Right ventricle myocardium superior (tissue), 1 donor: ENCODE measurements around the gene HAPLN1. TPM values are rescaled to one million over a fixed set of nuclear protein-coding genes. Genes with fewer than 3 reads are reported as not detected.

Source experiments
- ATAC-seq: fragments of 200-7000 bp; cut with Tn5 transposase; one replicate; pipeline ENCODE4 v1.9.1; 2020; ENCODE audit warnings: mild to moderate bottlenecking; ENCODE audit not compliant: poor library complexity
- DNase-seq: peaks from one replicate; pipeline ENCODE4 v3.0.0-alpha.2; 2020
- intact Hi-C: fragments of 100-400 bp; cut with DNase I; formaldehyde crosslinking; loops from one replicate; pipeline ENCODE4 v1.11.2; 2022
- total RNA-seq: library from RNA; stranded (reverse); fragmentation: NEBNext Ultra II Directional; extraction: Animal tissue kit (Norgen Biotek cat#: 25700); gene quantifications from one replicate; pipeline ENCODE4 v1.2.1, GENCODE V29; 2021
- donor health status: DM: no; HTN: yes; CAD: no; lungs with severe emphysema.

Gene HAPLN1
- total RNA-seq, 1 donor from 2014 or later: 0.32 TPM

DNA sequence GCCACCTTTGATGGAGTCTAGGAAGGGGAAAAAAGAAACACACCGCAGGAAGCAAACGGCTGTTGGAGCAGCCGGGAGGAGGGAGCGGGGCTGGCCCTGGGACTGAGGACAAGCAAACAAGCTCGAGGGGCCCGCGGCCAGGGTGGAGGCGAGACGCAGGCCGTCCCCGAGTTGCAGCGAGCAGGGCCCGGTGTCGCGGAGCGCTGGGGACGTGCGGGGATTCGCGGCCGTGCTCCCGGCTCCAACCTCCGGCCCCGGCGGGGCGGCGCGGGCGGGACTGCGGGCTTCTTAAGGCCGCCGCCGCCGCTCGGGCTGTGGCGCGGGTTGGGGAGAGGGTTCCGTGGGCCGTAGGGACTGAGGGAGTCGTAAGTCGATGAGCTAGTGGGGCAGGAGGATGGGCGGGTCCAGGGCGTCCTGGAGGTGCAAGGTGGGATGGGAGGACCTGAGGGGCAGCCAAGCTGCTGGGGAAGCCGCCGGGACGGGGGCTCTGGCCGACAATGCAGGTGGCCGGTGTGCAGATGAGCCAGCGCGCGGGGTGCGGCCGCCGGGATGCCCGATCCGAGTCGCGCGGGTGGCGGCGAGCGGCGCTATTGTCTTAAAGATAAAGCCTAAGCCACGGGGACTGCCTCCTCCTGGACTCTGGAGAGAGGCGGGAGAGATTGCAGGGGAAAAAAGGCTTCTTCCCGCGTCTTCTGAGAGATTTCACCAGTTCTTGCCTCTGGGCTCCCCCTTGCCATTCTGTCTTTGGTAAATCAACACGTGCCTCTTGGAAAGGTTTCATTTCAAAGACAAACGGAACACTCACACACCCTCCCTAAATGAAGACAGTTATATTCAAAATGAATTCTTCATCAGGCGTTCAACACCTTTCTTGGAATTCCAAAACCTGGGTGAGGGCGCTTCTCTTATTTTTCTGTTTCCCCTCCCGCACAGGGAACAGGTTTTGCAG is 1.6 kb upstream of the HAPLN1 start:
- ATAC-seq: peak; percentile 88
- intact Hi-C loops: no loop called here
- DNase-seq: peak; percentile 71

DNA sequence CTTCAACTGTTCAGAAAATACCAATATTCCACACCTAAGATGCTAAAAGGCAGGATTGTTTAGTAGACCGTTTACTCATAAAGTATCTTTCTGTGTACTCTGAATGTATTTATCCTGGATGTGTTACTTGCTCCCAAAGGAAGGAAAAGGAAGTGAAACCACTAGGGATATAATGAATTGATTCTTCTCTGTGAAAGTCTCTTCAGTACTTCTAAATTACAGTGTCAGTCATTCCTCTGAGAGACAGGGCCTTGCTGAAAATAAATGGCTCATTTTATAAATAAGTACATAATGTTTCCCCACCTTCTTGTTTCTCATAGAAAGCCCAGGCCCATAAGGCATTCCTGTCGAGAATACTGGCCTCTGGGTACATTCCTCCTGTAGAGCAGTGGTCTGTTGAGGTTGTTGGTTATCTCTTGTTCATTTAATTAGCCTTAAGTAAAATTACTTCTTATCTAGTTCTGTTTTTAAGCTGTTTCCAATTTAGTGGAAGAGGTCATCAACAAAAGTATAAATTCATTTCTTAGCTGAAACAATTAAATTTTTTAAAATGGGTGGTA is 1.6 kb downstream of the HAPLN1 start:
- ATAC-seq (no peak), DNase-seq (no peak)
- intact Hi-C loops: no loop called here

DNA sequence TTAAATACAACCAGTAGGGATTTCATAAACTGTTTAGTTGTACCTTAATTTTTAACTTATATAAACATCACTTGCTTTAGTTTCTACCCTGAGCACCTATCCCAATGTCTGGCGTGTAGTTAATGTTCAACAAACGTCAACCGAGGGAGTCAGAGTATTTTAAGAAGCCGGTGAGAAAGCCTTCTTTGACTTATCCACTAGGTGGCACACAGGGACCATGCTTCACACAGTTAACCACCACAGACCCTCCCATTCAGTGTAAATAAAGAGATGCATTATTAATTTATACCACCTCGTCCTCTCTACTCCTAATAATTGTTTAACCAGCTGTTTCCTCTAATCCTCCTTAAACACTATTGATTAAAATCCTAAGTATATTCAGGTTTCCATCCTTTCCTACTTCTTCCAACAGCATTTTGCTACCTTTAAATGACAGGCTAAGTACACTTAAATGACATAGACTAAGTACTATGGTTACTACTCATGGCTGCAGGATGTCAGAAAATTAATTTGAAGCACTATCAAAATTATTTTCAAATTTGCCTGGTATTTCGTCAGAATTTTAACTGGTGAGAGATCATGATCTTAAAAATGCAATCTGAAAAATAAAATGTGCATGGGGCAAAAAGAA is 2.3 kb downstream of the HAPLN1 start:
- ATAC-seq (peak; percentile 70), DNase-seq (no peak)
- intact Hi-C loops: no loop called here

DNA sequence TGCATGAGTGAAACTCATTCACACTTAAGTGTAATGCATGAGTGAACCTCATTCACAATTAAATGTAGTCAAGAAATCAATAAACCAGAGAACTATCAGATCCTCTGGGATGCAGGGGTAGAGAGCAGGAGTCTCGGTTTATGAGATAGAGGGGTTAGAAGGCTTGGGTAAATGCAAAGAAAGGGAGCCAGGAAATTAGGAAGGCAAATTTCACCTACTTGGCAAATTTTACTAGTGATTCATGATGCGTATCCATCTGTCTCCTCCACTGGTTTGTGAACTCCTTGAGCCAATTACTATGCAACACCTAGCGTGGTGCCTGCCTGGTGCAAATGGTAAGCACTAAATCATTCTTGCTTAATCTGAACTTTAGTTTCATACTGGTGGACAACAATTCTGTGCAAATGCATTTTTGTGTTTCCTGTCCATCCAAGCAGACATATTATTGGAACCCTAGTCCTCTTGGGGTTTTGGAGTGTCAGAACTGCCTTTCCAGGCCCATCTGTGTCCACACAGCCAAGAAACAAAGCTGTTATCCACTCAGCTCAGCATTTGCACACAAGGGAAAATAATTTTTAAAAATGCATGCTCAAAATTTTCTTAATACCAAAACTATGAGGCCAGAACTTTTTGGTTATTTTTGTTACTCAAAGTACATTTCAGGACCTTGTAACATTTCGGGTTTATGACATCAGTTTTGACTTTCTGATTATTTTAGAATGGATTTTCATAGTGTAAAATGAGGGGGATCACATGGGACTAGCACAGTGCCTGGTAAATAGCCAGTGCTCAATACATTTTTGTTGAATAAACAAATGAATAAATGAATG is 5.2 kb downstream of the HAPLN1 start:
- intact Hi-C loops: no loop called here
- ATAC-seq: no peak

DNA sequence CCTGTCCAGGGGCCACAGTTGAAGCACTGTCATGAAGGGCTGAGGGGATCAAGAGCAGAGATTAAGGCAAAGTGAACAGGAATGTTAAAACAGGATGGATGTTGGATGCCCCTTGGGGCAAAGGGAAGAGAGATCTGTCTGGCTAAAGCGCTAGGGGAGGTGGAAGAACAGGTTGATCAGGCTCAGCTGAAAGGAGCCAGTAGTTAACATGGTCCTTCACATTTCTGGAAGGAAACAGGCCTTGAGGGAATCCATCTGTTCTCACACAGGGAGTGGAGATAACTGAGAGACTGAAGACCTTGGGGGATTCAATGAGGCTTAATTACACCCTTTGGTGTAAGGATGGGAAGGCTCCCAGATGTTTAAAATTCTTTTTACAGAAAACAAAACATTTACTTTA is 5.8 kb downstream of the HAPLN1 start:
- DNase-seq (no peak), ATAC-seq (no peak)
- intact Hi-C loops: no loop called here

More for the DNA sequence above, 5.2 kb downstream of the HAPLN1 start:
- DNase-seq: no peak

DNA sequence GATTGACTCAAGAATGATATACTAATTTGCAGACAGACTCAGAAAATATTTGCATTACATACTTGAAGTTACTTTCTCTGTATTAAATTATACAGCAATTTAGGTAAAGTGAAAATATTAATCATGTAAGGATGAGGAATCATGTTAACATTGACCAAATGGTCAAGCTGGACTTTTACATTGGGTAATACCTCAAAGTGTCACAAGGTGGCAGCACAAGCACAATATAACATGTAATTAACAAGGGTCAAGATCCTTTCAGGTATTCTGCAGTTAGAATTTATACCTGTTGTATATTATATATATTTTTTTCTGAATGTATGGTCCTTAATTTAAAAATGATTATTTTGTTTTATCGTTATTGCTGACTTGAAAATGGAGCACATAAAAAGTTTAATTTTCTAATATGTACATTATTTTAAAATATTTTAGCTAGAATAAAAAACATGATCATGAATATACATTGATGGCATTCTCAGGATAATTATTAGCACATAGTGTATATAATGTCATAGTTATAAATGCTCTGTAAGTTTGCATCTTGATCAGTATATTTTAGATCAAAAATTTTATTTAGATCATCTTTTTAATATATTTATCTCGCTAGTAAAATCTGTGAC is 8.6 kb downstream of the HAPLN1 start:
- DNase-seq: no peak
- intact Hi-C loops: no loop called here
- ATAC-seq: no peak

DNA sequence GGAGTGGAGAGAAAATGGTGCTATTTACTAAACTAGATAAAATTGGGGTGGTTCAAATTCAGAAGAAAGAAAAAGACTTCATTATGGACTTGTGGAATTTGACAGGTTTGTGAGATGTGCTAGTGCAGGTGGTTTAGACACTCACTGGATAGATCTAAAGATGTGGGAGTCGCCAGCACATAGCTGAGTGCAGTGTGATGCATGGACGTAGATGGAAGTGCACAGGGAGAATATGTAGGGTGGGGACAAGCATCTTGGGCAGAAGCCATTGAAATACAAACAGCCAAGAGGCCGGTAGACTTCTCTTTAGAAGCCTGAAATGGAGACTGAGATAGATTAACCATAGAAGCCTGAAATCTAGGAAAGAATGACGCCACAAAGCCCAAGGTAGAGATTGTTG is 10.7 kb downstream of the HAPLN1 start:
- DNase-seq (no peak), ATAC-seq (no peak)
- intact Hi-C loops: no loop called here

DNA sequence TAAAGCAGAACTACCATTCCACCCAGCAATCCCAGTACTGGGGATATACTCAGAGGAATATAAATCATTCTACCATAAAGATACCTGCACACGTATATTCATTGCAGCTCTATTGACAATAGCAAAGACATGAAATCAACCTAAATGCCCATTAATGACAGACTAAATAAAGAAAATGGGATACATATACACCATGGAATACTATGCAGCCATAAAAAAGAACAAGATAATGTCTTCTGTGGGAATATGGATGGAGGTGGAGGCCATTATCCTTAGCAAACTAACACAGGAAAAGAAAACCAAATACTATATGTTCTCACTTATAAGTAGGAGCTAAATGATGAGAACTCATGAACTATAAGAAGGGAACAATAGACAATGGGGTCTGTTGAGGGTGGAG is 12.5 kb downstream of the HAPLN1 start:
- ATAC-seq (no peak), DNase-seq (no peak)
- intact Hi-C loops: no loop called here

DNA sequence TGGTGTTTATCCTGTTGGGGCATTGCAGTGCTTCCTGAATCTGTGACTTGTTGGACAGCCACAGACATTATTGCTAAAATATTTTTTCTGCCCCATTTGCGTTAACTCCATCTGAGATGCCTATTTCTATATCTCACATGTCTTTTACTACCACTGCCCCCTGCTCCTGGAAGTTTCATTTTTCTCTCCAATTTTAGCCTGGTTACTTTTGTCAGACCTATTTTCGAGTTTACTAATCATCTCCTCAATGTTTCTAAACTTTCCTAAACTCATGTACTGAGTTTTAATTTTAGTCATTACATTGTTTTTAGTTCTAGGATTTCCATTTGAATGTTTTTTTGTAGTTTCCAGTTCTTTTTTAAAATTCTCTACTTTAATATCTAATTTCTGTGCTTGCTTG is 17.6 kb downstream of the HAPLN1 start:
- no peak for DNase-seq
- intact Hi-C loops: no loop called here
- ATAC-seq: no peak

DNA sequence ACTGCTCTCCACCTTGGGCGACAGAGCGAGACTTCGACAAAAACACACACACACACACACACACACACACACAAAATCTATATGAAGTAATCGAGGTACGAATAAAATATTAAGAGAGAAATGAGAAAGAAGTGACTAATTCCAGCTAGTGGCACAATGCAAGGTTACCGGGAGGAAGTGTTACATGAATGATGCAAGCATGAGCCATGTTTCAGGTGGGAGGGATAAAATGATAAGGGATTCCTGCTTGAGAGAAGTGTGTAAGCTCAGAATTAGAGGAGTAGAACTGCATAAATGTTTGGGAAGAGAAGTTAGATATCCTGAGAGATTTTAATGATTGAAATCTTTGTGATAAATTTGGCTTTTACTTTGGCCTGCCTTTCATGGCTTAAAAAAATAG is 18.8 kb downstream of the HAPLN1 start:
- intact Hi-C loops: no loop called here
- no peak for DNase-seq
- ATAC-seq: no peak

DNA sequence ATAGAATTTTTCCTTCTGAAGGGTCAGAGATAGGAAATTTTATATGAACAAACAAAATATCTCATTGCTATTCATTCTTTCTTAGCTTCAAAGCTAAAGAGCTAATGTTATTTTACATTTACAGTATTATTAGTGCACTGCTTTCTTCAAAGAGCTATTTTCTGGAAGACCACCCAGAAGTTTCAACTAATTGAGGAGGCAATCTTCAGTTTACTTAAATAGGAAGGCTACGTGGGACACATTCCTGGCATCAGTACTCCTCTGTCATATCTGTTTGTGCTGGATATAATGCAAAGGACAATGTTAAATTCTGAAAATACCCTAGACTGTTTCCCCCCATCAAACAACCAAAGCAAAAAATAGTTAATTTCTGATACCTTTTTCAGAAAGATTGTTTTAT is 30.8 kb downstream of the HAPLN1 start:
- intact Hi-C loops: no loop called here
- no peak for DNase-seq
- no peak for ATAC-seq

DNA sequence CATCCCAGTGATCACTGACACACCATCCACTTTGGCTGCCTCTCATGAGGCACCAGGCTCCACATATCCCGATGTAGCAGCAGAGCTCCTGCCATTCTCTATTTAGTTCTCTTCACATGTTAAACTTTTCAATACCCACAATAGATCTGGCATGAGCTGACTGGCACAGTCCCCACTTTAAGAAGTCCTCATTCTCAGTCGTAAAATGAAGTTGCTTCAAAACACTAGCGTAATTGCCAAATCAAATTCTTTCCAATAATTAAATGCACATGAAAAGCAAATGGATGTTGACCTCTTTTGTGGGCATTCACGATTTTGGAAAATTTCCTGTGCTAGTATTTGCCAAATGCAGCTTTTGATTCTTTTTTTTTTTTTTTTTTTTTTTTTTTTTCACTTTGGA is 32.4 kb downstream of the HAPLN1 start:
- intact Hi-C loops: no loop called here
- ATAC-seq: no peak
- no peak for DNase-seq

DNA sequence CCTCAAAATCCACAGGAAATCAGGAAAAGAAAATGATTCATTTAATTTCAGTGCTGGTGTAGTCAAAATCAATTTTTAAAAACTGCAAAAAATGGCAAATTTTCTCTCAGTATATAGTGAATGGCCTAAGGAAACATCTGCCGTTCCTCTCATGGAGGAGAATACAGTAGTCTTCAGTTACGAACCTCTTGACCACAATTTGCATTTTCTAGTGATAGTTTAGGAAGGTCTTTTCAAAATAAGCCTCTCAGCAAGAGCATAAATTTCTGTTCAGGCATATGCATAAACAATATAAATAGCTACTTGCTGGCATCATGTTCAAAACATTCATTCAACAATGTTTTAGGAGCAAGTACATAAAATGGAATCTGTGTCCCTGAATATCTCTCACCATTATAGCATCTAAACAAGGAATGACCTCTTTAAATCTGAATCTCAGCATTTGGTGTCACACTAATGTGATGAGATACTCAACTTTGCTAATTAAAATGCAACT is 33.5 kb downstream of the HAPLN1 start:
- DNase-seq: no peak
- intact Hi-C loops: no loop called here
- ATAC-seq: no peak

DNA sequence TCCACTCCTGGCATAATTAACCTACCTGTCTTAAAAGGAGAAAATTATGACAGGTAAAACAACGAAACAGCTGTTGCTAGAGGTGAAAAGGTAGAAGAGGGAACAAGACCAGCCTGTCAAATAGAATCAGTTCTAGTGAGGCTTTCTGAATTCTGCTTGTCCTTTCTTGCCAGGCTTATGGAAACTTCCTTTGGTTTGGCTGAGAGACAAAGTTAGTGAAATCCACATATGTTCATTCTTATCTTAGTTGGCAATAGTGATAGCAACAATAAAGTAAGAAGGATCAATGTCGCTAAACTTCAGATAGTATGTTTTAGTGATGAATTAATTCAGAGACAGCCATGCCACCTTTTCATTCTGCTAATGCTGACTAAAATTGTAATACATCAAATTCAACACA is 34.4 kb downstream of the HAPLN1 start:
- intact Hi-C loops: no loop called here
- no peak for ATAC-seq
- DNase-seq: no peak

DNA sequence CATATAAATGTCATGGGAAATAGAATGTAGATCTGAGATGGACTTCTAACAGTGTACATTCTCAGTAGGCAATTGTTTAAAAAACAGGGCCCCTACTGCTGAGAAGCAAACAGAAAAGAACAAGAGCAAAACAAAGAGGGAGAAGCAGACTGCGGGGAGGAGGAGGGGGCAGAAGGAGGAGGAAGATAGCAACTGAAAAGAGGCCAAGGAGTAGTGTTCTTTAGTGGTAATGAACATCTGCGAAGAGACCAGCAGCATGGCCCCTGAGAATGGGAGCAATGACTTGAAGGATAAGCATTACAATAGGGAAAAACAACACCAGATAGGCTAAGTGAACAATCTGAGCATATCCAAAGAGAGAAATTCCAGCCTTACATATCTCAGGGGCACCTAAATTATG is 36.8 kb downstream of the HAPLN1 start:
- DNase-seq (no peak), ATAC-seq (no peak)
- intact Hi-C loops: no loop called here

DNA sequence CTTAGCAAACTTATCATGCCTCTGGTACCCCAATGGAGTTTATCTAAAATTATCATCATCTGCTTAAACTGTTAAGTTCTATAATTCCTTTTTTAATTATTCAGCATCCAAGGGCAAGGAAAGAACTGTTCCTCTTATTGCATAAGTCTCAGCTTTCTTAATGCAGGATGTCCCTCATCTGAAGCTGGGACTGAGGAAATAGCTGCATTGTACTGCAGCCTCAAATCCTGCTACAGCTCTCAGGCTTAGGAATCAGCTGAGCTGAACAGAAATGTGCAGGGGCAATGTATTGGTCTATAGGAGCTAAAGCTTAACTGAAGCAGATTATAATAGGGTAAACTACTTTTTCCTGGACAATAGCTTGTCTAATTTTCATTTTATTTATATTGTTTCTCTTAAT is 48.0 kb downstream of the HAPLN1 start:
- intact Hi-C loops: no loop called here
- ATAC-seq (no peak), DNase-seq (no peak)

DNA sequence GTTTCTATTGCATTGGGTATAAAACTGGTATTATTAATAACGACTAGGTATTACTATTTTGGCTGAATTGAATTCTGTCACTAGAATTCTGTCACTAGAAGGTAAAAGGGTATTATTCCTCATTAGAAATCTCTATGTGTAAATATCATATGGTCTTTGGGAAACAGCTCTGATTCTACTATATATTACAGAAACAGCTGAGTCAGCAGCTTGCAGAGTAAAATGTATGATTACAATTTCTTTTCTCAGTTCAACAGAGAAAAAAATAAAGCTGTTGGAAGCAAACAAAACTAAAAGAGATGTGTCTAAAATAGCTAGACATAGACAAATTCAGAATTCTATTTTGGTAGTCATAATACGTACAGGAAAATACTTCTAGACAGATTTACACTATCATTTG is 48.5 kb downstream of the HAPLN1 start:
- intact Hi-C loops: no loop called here
- ATAC-seq (no peak), DNase-seq (no peak)

DNA sequence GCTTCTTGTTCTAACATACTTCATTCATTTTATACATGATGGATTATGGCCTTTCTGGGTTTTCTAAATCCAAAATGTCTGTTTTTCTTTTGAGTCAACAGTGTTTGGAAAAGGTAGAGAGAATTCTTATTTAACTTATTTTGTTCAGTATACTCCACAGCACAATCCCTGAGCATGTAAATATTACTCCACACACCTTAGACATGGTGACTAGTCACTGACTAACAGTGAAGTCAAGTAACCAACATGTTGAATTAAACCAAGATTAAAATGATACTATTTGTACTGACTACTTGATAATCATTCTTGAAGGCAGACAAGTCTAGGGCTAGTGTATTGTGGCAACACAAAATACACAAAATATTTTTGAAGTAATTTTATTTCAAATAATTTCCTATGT is 55.0 kb downstream of the HAPLN1 start:
- ATAC-seq (no peak), DNase-seq (no peak)
- intact Hi-C loops: no loop called here

DNA sequence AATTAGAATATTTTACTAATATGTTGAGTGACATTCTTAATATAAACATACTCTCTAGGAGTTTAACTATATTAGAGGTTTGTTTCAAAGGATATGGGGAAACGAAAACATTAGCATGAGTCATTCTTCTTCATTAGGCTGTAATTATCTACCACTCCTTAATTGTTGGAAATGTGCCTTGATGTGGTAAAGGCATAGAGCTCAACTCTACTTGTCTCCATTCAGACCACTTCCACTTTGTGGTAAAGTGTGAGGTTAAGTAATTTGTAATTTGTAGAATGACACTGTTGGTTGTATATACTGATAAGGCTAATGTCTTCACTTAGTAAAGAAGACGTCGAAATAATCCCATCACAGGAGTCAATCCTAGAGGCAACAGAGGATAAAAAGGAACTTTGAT is 58.1 kb downstream of the HAPLN1 start:
- no peak for ATAC-seq
- no peak for DNase-seq
- intact Hi-C loops: no loop called here
